D721Med (cell line): ENCODE results near the gene PSMB3.

Experiments used
- DNase-seq: peaks from one replicate; pipeline ENCODE4 v3.0.0; 2011; ENCODE audit warnings: low spot score; ENCODE audit not compliant: insufficient read length
- FAIRE-seq: peaks from 2 replicates; lab custom pipeline; 2011; peaks lifted over from hg19 to GRCh38; lab: Jason Lieb, UNC
- CTCF ChIP-seq: IDR thresholded peaks from 2 replicates; pipeline ENCODE4 v1.5.1; 2012; ENCODE audit warnings: mild to moderate bottlenecking, control low read depth; ENCODE audit not compliant: insufficient read depth; ENCODE audit errors: missing control alignments

The PSMB3 gene

DNA sequence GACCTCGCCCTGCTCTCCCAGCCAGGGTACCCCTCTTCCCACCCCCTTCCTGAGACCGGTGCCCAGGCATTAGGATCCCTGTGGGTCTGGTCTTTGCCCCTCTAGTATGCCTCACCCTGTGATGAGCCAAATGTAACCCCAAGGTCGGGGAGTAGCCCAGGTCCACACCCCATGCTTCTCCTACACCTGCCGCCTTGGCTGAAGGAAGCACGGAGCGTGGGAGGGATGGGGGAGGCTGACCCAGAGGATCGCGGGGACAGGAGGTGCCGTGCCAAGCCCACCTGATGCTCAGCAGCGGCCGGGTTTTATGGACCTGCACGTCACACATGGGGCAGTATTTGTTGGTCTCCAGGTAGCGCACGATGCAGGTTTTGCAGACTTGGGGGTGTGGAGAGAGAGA is 13.2 kb upstream of the PSMB3 start:
- FAIRE-seq (no peak), DNase-seq (no peak)
- no peak for TF ChIP-seq CTCF

DNA sequence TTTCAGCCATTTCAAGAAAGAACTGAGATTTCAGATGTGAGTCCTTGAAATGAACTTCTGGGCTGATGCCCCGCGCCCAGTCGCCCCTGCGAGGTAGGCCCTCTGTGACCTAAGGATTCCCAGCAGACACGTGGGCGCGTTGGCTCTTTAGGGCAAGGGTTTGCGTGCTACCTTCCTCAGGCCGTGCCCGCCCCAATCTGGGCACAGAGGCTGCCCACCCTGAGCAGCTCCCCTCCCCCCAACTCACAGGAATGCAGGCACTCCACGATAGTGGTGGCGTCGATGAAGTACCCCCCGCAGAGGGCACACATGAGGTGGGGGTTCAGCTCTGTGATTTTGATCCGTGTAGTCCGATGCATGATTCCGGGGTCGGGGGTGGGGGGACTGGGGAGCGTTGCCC is 12.5 kb upstream of the PSMB3 start:
- TF ChIP-seq CTCF, result no peak
- FAIRE-seq (no peak), DNase-seq (no peak)

GRCh38 chr17:38740806-38741205 is 11.7 kb upstream of the PSMB3 start:
- no peak for TF ChIP-seq CTCF
- FAIRE-seq, result no peak

DNA sequence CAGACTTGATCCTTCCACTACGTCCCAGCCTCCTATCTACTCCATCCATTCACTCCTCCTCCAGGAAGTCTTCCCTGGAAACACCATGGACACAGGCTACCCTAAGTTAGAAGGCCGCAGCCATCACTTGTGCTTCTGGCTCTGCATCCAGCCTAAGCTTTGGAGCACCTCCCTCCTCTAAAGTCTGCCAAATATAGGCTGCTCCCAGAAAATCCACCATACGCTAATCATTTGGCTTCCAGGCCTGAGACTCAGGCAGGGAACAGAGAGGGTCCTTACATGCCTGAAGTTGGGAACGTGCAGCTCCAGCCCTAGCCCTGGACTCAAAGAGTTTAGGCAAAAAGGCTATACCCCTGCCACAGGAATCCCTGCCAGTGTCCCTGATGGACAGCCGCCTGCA is 11.1 kb upstream of the PSMB3 start:
- FAIRE-seq, result no peak

More at GRCh38 chr17:38740806-38741205, 11.7 kb upstream of the PSMB3 start:
- no peak for DNase-seq

GRCh38 chr17:38741921-38742410 is 10.6 kb upstream of the PSMB3 start:
- no peak for TF ChIP-seq CTCF
- no peak for DNase-seq
- no peak for FAIRE-seq

More for the DNA sequence above, 11.1 kb upstream of the PSMB3 start:
- no peak for TF ChIP-seq CTCF
- no peak for DNase-seq

DNA sequence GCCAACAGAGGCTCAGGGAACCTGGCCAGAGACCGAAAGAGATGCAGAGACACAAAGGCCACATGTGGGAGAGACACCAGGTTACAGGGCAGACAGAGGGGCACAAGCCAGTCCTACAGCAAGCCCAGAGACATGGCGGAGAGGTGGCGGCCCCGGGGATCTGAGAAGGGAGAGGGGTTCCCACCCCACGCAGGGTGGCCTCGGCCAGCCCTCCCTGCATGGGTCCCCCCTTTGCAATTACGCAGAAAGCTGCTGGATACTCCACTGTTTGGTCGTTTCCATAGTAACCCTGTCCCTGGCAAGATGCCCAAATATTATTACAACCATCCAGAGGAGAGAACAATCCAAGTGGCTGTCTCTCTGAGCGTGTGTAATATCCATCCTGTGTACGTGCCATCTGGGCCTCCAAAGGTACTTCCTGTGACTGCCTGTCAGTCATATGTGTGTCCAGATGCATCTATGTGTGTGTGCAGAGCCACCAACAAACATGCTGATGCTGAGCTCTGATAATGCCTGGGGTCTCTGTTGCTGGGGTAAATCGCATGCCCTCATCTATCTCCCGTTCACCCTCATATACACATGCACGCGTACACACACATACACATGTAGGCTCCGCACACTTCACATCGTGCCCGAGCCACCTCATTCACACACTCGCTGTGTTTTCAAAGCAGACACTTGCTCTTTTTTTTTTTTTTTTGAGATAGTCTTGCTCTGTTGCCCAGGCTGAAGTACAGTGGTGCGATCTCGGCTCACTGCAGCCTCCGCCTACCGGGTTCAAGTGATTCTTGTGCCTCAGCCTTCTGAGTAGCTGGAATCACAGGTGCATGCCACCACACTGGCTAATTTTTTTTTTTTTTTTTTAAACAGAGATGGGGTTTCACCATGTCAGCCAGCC is 9.9 kb upstream of the PSMB3 start:
- TF ChIP-seq CTCF, result no peak
- no peak for DNase-seq
- FAIRE-seq, result no peak
